ENCODE measurements around the gene WBP2. TPM values are rescaled to one million over a fixed set of nuclear protein-coding genes. Genes with fewer than 3 reads are reported as not detected.

The WBP2 gene
- total and polyA plus RNA-seq, 2 of the 13 experiments (the other 11 are each of a cell fraction or from before 2014, with no cell fraction given), result 29.2 to 29.5 TPM

DNA sequence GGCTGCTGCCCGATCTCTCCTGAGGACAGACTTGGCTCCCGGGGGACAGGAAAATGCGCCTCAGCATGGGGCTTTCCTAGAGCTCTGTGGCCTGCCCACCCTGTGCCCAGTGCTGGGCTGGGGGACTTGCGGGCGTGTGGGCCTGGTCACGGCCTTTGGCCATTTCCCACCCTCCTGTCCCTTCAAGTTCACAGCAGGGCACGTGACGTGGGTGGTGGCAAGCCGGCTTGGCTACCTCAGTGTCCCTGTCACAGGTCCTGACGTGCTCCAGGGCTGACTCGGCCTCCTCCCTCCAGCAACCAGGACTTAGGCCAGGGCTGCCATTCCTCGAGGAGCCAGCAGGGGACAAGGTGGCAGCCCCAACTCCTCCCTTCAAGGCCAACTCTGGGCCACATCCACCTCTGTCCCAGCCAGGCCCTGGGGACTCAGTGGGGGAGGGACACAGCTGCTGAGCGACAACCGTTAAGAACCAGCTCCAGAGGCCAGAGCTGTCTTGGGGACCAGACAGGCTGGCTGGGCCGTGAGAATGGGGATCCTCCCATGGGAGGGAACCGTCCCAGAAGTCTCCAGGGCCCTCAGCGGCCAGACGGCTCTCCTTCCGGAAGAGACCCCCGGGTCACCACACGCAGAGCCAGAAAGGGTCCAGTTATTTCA lies 9.9 kb downstream of the WBP2 start (continued):
- TF ChIP-seq ZHX2 (IDR thresholded peaks at IDR 0.05; ENCODE audit: low read depth) (no peak), ZHX2 (CRISPR knock-in tag; IDR thresholded peaks at IDR 0.05; ENCODE audit: borderline replicate concordance) (no peak), PHB2 (IDR thresholded peaks at IDR 0.05; ENCODE audit: partially characterized antibody) (no peak), ETV5 (CRISPR knock-in tag; IDR thresholded peaks at IDR 0.05; ENCODE audit: borderline replicate concordance) (no peak), KDM5A (IDR thresholded peaks at IDR 0.05; ENCODE audit: borderline replicate concordance, low read length) (no peak), MAFF (IDR thresholded peaks at IDR 0.05; ENCODE audit: low read depth, low read length) (no peak), DMTF1 (CRISPR knock-in tag; IDR thresholded peaks at IDR 0.05) (no peak), SOX5 (CRISPR knock-in tag; IDR thresholded peaks at IDR 0.05; ENCODE audit: borderline replicate concordance) (peak; percentile 30; the same call in 1 of the 2 replicates), SAP130 (CRISPR knock-in tag; IDR thresholded peaks at IDR 0.05; ENCODE audit: low read depth) (peak; percentile 56), NR2F2 (IDR thresholded peaks at IDR 0.05; ENCODE audit: borderline replicate concordance, low read depth) (no peak), PATZ1 (CRISPR knock-in tag; IDR thresholded peaks at IDR 0.05) (peak; percentile 90), ZZZ3 (CRISPR knock-in tag; IDR thresholded peaks at IDR 0.05; ENCODE audit: borderline replicate concordance) (no peak), ZFP1 (CRISPR knock-in tag; IDR thresholded peaks at IDR 0.05) (0 out of 2 replicates have a peak, but pooled peaks have one; percentile 16), SP5 (CRISPR knock-in tag; IDR thresholded peaks at IDR 0.05; ENCODE audit: borderline replicate concordance, low read depth) (peak; percentile 90), ZNF501 (CRISPR knock-in tag; IDR thresholded peaks at IDR 0.05) (0 out of 2 replicates have a peak, but pooled peaks have one; percentile 29)
- TF ChIP-seq, protein P1, sequence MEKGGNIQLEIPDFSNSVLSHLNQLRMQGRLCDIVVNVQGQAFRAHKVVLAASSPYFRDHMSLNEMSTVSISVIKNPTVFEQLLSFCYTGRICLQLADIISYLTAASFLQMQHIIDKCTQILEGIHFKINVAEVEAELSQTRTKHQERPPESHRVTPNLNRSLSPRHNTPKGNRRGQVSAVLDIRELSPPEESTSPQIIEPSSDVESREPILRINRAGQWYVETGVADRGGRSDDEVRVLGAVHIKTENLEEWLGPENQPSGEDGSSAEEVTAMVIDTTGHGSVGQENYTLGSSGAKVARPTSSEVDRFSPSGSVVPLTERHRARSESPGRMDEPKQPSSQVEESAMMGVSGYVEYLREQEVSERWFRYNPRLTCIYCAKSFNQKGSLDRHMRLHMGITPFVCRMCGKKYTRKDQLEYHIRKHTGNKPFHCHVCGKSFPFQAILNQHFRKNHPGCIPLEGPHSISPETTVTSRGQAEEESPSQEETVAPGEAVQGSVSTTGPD (CRISPR knock-in tag; IDR thresholded peaks at IDR 0.05), result no peak
- TF ChIP-seq, protein P2, sequence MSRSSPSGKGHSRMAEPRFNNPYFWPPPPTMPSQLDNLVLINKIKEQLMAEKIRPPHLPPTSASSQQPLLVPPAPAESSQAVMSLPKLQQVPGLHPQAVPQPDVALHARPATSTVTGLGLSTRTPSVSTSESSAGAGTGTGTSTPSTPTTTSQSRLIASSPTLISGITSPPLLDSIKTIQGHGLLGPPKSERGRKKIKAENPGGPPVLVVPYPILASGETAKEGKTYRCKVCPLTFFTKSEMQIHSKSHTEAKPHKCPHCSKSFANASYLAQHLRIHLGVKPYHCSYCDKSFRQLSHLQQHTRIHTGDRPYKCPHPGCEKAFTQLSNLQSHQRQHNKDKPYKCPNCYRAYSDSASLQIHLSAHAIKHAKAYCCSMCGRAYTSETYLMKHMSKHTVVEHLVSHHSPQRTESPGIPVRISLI (CRISPR knock-in tag; IDR thresholded peaks at IDR 0.05; ENCODE audit: borderline replicate concordance), result no peak

Data from HepG2 (cell line).